Glomerular endothelial cell (primary cell): Measurements from ENCODE around the gene TMC3. TPM values are rescaled to one million over a fixed set of nuclear protein-coding genes. Genes with fewer than 3 reads are reported as not detected.

ENCODE experiments used
- DNase-seq: peaks from one replicate; pipeline ENCODE4 v3.0.0-alpha.2; 2011; ENCODE audit warnings: low read depth, low spot score; ENCODE audit errors: extremely low read depth
- total RNA-seq: library from RNA; depleted of rRNA; stranded (reverse); fragments of >200 nt; gene quantifications from 2 replicates; pipeline ENCODE4 v1.2.3, GENCODE V29; 2015

TMC3 gene
- total RNA-seq, 1 donor from 2014 or later, result not detected

GRCh38 chr15:81385721-81386076, 11.7 kb upstream of the TMC3 start:
- DNase-seq, result no peak

DNA sequence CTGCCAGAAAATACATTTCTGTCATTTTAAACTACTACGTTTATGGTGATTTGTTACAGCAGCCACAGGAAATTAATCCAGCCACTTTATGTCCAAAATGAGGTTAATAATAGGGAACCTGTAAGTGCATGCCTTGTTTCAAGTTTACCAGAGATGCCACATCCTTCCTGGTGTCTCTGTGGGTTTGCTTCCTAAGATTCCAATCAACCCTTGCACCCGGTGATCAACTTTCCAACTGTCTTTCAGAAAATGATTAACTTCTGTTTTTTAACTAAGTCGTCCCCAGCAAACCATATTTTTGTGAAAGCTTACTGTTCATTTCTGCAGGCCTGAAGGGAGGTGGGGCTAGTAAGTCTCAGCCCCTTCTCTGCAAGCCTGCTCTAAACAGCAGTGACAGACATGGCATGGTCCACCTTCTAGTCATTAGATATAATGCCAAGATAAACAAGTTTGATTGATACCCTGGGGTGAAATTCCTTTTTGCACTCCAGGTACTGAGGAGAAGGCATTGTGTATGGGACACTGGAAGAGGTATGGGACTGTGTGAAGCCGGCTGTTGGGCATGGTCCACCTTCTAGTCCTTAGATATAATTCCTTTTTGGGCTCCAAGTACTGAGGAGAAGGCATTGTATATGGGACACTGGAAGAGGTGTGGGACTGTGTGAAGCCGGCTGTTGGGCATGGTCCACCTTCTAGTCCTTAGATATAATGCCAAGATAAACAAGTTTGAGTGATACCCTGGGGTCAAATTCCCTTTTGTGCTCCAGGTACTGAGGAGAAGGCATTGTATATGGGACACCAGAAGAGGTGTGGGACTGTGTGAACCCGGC, 11.1 kb upstream of the TMC3 start:
- no peak for DNase-seq

- DNase-seq, result no peak
Observed at GRCh38 chr15:81381720-81382119, 7.7 kb upstream of the TMC3 start.

- no peak for DNase-seq
Observed at GRCh38 chr15:81380668-81381067, 6.7 kb upstream of the TMC3 start.

- DNase-seq, result no peak
Observed at GRCh38 chr15:81380203-81380602, 6.2 kb upstream of the TMC3 start.

GRCh38 chr15:81379269-81379668, 5.3 kb upstream of the TMC3 start:
- DNase-seq, result no peak

DNA sequence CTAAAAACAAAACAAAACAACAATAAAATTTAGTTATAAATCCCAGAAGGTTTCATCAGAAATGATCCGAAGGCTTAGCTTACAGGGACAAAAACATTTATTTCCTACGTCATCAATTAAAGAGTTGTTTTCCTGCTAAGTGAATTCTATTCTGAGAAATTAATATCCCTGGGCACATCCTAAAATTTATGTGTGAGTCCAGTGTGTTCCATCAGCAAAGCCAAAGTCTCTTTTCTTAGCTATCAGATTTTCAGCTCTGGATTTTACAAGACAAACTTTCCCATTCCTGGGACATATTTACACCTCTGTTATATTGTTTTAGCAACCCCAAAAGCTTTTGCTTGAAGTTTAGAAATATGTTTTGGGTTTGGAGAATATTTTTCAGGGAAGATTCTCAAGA, 4.4 kb upstream of the TMC3 start:
- no peak for DNase-seq

DNA sequence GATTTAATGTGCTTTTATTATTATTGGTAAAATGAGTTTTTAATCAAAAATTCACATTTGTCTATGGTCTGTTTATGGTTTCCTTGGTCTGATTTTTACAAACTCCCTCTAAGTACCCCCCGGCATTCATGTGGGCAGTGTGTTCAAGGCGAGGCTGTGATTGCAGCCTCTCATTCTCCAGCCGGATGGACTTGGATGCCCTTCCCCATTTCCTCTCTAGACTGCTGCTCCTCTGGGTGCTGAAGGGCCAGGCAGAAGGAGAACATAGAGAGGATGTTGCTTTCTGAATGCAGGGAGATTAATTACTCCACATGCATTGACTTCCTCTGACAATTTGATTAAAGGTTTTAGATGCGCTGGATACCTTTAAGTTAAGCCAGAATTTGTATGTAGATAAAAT, 3.9 kb upstream of the TMC3 start:
- DNase-seq, result no peak

GRCh38 chr15:81376231-81376630, 2.2 kb upstream of the TMC3 start:
- no peak for DNase-seq

DNA sequence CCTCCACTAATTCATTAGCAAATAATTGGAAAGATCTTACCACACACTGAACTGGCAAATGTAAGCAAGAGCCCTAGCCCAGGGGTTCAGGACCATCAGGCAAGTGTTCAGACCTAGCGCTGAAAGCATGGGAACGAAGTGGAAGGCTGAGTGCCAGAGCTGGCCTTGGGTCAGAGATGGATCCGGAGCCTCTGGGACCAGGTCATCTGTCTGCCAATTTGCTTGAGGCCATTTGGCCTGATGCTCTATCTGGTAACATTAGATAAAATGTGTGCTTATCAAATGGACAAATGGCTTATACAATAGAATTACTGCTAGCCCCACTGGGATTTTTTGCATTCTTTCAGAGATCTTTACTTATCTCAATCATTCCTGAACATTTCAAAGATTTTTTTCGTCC, 1.4 kb upstream of the TMC3 start:
- no peak for DNase-seq

DNA sequence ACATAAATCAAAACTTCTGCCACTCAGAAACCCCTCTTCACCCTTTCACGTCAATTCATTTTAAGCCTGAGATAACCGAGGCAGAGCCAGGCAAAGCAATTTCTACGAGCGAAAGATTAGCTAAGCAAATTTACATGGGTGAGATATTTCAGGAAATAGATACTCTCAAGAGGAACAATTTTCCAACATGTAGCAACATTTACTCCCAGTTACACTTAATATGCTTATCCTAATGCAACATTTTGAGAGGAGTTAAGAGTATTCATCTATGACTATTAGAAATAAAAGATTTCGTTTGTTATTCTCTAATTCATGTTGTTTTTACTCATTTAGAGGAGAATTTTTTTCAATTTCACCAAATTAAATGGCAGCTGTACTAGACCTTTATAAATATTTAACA, 837 bp downstream of the TMC3 start:
- no peak for DNase-seq

DNA sequence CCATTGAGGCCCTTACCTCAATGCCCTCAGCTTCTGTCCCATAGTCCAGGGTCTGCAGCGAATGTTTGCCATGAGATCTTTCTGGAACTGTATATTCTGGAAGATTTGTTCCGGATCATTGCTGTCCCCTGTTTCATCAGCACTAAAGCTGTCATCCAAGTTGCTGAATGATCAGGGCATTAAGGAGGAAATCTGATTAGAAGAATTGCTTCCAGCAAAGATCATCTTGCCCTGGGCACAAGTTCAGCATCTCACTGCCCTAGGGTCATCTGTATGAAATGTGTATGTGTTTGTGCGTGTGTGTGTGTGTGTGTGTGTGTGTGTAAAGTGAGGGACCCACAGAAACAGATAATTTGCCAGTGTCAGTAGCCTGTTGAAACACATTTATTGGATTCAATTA, 1.4 kb downstream of the TMC3 start:
- DNase-seq, result no peak

DNA sequence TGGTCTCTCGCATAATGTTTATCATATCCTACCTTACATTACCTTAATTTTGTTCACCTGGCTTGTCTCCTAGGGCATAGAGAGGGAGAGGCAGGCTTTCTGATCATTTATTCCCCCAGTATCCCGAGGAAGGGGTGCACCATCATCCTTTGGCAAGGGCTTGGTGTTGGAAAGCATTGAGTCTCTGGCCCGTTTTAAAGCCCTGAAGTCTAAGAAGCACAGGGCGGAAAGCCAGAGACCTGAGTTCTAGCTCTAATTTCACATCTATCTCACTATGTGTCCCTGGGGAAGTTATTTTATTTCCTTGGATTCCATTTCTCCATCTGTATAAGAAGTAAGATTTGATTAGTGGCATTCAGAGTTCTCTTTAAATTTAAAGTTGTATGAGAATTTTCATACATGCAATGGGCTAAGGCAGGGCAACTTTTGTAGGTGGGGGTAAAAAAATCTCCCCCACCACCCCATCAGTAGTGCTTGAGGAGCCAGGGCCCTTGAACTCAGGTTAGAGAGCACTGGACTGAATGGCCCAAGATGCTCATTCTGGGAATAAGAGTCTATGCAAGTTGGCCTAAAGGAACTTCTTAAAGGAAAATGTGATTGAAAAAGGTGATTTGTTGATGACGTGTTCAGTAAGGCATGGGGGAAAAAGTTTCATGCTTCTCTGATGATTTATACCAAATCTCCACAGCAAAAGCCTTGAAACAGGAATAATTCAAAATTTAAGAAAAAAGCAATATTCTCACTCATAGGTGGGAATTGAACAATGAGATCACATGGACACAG, 10.1 kb downstream of the TMC3 start:
- no peak for DNase-seq

- no peak for DNase-seq
Observed at GRCh38 chr15:81363276-81363675, 10.7 kb downstream of the TMC3 start.

DNA sequence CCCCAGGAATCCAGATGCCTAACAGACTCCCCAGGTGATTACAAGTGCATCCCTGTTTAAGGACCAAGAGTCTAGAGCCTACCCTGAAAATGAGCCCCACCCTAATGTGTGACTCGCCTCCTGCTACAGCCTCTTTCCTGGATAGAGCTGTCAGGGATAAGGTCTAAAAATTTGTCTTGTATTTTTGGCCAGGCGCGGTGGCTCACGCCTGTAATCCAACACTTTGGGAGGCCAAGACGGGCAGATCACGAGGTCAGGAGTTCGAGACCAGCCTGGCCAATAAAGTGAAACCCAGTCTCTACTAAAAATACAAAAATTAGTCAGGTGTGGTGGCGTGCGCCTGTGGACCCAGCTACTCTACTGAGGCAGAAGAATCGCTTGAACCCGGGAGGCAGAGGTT, 11.2 kb downstream of the TMC3 start:
- no peak for DNase-seq

GRCh38 chr15:81361891-81362290, 12.1 kb downstream of the TMC3 start:
- DNase-seq, result no peak

- DNase-seq, result no peak
Observed at GRCh38 chr15:81360491-81360890, 13.5 kb downstream of the TMC3 start.

DNA sequence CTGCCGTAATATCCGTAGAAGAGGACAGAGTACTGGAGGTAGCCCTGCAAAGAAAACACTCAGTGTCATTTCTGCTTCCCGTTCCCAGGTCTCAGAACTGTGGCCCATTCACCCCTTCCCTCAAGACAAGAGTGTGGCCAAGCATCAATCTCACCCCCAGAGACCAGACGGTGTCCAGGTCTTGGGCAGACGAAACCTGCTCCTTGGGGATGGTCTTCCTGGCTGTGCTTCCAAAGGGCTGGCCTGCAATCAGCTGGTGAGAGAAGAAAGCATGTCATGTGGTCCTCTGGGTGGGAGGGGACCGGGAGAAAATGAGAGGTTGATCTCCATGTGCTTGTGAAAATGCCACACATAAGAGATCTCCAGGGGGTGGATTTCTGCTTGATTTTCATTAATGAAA, 15.8 kb downstream of the TMC3 start:
- no peak for DNase-seq

DNA sequence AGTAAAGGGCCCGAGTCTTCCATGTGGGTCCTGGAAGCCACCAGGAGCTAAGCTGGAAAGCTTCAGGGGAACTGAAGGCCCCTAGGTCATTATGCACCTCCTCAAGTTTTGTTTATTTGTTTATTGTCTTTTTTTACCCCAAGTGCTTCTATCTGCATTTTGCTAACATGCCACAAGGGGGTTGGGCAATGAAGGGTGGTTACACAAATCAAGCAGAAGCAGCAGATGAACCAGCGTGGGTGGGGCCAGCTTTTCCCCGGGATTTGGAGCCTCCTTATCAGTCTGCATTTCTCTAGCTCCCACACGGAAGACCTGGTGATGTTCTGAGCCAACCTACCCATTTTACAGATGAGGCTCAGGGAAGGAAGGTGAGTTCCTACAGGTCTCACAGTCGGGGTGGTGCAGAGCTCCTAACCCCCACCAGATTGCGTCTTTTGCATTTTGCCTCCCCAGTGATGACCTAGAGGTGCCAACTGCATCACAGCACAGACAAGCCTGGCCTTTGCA, 16.8 kb downstream of the TMC3 start:
- DNase-seq, result no peak

DNA sequence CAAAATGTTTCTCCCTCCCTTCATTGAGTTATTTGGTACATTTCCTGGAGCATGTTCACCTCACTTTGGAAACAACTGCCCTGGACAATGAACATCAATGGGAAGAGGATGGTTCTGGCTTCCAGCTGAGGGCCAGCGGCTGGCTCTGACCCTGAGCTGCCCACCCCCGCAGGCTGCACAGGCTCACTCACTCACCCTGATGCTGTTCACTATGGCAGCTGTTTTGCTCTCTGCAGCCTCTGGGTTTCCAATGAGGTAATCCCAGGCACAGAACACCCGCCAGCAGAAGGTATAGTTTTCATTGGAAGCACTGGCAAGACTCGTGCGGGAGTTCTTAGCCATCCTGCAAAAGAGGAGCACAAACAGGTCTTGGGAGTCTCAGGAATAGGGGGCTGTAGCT, 17.8 kb downstream of the TMC3 start:
- DNase-seq, result no peak

- DNase-seq, result no peak
Observed at GRCh38 chr15:81351651-81352050, 22.4 kb downstream of the TMC3 start.

DNA sequence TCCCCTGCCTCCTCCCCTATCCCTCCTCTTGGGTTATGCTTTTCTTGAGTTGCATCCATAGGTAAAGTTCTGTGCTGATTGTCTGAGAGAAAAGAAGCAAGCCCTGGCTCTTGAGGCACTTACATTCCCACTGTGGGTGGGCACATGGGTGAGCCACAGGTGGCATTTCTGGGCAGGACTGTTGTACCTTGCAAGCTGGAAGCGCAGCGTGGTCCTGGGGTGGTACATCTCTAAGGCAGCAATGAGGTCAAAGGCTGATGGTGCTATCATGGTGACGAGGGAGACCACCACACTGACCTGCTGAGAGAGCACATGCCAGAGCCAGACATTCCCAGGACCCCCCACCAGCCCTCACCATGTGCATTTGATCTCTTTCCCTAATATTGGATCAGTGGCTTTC, 24.7 kb downstream of the TMC3 start:
- DNase-seq, result no peak
